Calu3 (cell line): Measurements from ENCODE around the gene SLC36A3. TPM values are rescaled to one million over a fixed set of nuclear protein-coding genes. Genes with fewer than 3 reads are reported as not detected.
A peak's percentile ranks its signal among the peaks of the same experiment; 100 is the strongest.

ENCODE experiments used
- BruUV-seq: library from RNA; stranded (reverse); fragments of 400-500 nt; replicated peaks from 2 replicates; lab custom pipeline; 2021; lab: Mats Ljungman, UMichigan
- CTCF ChIA-PET: fragments of 300-600 bp; sonication (Branson Sonifier 250); formaldehyde crosslinking; loops from one replicate; lab custom pipeline; 2022; ENCODE audit warnings: antibody characterized with exemption; lab: Charles Lee
- DNase-seq: peaks from one replicate; pipeline ENCODE4 v3.0.0; 2022
- H3K27ac Mint-ChIP-seq: one replicate; pipeline ENCODE4 v1.8.0; 2022; ENCODE audit warnings: mixed read lengths; ENCODE audit not compliant: unreplicated experiment
- H3K27me3 Mint-ChIP-seq: one replicate; pipeline ENCODE4 v1.8.0; 2022; ENCODE audit warnings: mixed read lengths; ENCODE audit not compliant: unreplicated experiment
- H3K36me3 Mint-ChIP-seq: one replicate; pipeline ENCODE4 v1.8.0; 2022; ENCODE audit warnings: mild to moderate bottlenecking, moderate library complexity, mixed read lengths; ENCODE audit not compliant: insufficient read depth, unreplicated experiment
- H3K4me1 Mint-ChIP-seq: one replicate; pipeline ENCODE4 v1.8.0; 2022; ENCODE audit warnings: mild to moderate bottlenecking, low read depth, mixed read lengths; ENCODE audit not compliant: unreplicated experiment
- H3K4me3 Mint-ChIP-seq: one replicate; pipeline ENCODE4 v1.8.0; 2022; ENCODE audit warnings: mild to moderate bottlenecking, low read depth, moderate library complexity, mixed read lengths; ENCODE audit not compliant: unreplicated experiment
- H3K9me3 Mint-ChIP-seq: one replicate; pipeline ENCODE4 v1.8.0; 2022; ENCODE audit warnings: low read depth, mixed read lengths; ENCODE audit not compliant: unreplicated experiment
- CTCF ChIP-seq: fragments of 200-600 bp; IDR thresholded peaks from one replicate; pipeline ENCODE4 v1.8.0; 2022; ENCODE audit warnings: antibody characterized with exemption; ENCODE audit not compliant: unreplicated experiment
- intact Hi-C: fragments of 100-400 bp; cut with micrococcal nuclease; formaldehyde crosslinking; loops from one replicate; pipeline ENCODE4 v1.10.0; 2022; ENCODE audit not compliant: unreplicated experiment
- total RNA-seq: library from RNA; stranded (reverse); gene quantifications from 2 replicates; pipeline ENCODE4 v1.2.3, GENCODE V29; 2022

The SLC36A3 gene
- total RNA-seq, 1 experiment from 2014 or later = not detected

- CTCF ChIA-PET = interaction anchor here (0.7 kb wide), 1 partner anchor 22 kb away, joined by 3 read pairs; no protein-coding TSS in a partner anchor
- H3K4me1 Mint-ChIP-seq = no peaks in the 10 kb centered on the region
- TF ChIP-seq CTCF = no peak
- DNase-seq = no peak
- no TSS peak for BruUV-seq
- peaks cover 56% of the 10 kb centered on the region for H3K27me3 Mint-ChIP-seq
- no peaks in the 10 kb centered on the region for H3K36me3 Mint-ChIP-seq
- intact Hi-C loops = no loop called here
- no peaks in the 10 kb centered on the region for H3K9me3 Mint-ChIP-seq
- no peak overlapping the region for H3K27ac Mint-ChIP-seq
- H3K4me3 Mint-ChIP-seq = no peak overlapping the region
These were observed 23.1 kb downstream of the SLC36A3 start for GRCh38 chr5:151280443-151280842.

- BruUV-seq = no TSS peak
- H3K9me3 Mint-ChIP-seq = no peaks in the 10 kb centered on the region
- DNase-seq = no peak
- H3K27ac Mint-ChIP-seq = no peak overlapping the region
- H3K4me3 Mint-ChIP-seq = no peak overlapping the region
- no peaks in the 10 kb centered on the region for H3K36me3 Mint-ChIP-seq
- no peaks in the 10 kb centered on the region for H3K4me1 Mint-ChIP-seq
- no peak for TF ChIP-seq CTCF
- intact Hi-C loops = no loop called here
- peaks cover 40% of the 10 kb centered on the region for H3K27me3 Mint-ChIP-seq
- CTCF ChIA-PET = no interaction called here
These were observed 24.7 kb downstream of the SLC36A3 start for GRCh38 chr5:151278845-151279244.

DNA sequence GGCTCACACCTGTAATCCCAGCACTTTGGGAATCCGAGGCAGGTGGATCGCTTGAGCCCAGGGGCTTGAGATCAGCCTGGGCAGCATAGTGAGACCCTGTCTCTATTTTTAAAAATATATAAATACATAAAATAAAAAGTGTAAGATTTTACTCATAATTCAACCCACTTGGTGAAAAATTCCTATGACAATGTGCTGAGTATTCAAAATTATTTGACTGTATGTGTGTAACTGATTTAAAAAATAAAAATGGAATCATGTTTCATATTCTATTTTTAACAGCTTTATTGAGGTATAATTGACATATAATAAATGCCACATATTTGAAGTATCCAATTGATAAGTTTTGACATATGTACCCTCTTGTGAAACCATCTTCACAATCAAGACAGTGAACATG, 27.8 kb downstream of the SLC36A3 start:
- CTCF ChIA-PET = interaction anchor here (1.1 kb wide), 1 partner anchor 23 kb away, joined by 3 read pairs; the partner anchor contains the start of gene GM2A
- no peaks in the 10 kb centered on the region for H3K9me3 Mint-ChIP-seq
- H3K36me3 Mint-ChIP-seq = no peaks in the 10 kb centered on the region
- H3K4me3 Mint-ChIP-seq = no peak overlapping the region
- BruUV-seq = no TSS peak
- H3K4me1 Mint-ChIP-seq = no peaks in the 10 kb centered on the region
- no peak for DNase-seq
- peaks cover 32% of the 10 kb centered on the region for H3K27me3 Mint-ChIP-seq
- intact Hi-C loops = no loop called here
- H3K27ac Mint-ChIP-seq = no peak overlapping the region
- TF ChIP-seq CTCF = no peak

DNA sequence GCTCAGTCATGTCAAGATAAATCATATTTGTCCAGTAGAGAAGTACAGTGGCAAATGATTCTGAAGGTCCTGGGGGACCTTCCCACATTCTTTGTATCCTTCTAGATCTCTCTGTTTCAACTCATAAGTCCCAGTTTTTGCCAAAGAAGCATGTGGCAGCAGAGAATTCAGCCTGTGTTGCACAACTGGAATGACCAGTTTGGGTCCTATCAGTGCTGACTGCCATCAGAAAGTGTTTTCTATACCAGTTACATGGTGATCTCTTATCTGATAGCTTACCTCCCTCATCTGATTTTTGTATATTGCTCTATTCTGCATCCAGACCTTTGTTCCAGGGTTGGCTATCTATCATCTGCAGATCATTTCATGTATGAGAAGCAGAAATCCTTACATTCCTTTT, 28.9 kb downstream of the SLC36A3 start:
- Mint-ChIP-seq H3K36me3 (no peaks in the 10 kb centered on the region), H3K27ac (no peak overlapping the region), H3K4me1 (no peaks in the 10 kb centered on the region), H3K9me3 (no peaks in the 10 kb centered on the region), H3K4me3 (no peak overlapping the region), H3K27me3 (peaks cover 24% of the 10 kb centered on the region)
- CTCF ChIA-PET = no interaction called here
- no TSS peak for BruUV-seq
- TF ChIP-seq CTCF = no peak
- peak; percentile 50 for DNase-seq
- intact Hi-C loops = no loop called here
